Spleen (tissue), 11 donors: ENCODE results near the gene MACROD2. TPM values are rescaled to one million over a fixed set of nuclear protein-coding genes. Genes with fewer than 3 reads are reported as not detected.

ENCODE experiments used
- DNase-seq: peaks from one replicate; pipeline ENCODE4 v3.0.0-alpha.2; 2020
- H3K27ac ChIP-seq, 8 donors: fragments of 200-600 bp; sonication (generic) in 7 of 8; 1 replicate in 4 of 8; 2 replicates in 4 of 8; pipeline versions ENCODE4 v1.5.0 to v1.8.0; 2016 to 2021; ENCODE audit warnings: inconsistent platforms in 4 of 8, mild to moderate bottlenecking in 4 of 8, moderate library complexity in 1 of 8
- H3K27me3 ChIP-seq, 7 donors: fragments of 200-600 bp; sonication (generic) in 6 of 7; replicated peaks in 1 of 7; 1 replicate in 4 of 7; 2 replicates in 3 of 7; pipeline versions ENCODE4 v1.5.0 to v1.8.0; 2016 to 2021; ENCODE audit warnings: inconsistent platforms in 3 of 7, mild to moderate bottlenecking in 1 of 7
- H3K36me3 ChIP-seq, 6 donors: fragments of 200-600 bp; sonication (generic) in 5 of 6; 1 replicate in 4 of 6; 2 replicates in 2 of 6; pipeline versions ENCODE4 v1.5.0 to v1.8.0; 2016 to 2021; ENCODE audit warnings: inconsistent platforms in 2 of 6
- H3K4me1 ChIP-seq, 6 donors: fragments of 200-600 bp; sonication (generic) in 5 of 6; 1 replicate in 3 of 6; 2 replicates in 3 of 6; pipeline versions ENCODE4 v1.5.0 to v1.8.0; 2016 to 2021; ENCODE audit warnings: inconsistent platforms in 3 of 6
- H3K4me3 ChIP-seq, 8 donors: fragments of 200-600 bp; sonication (generic) in 7 of 8; 1 replicate in 4 of 8; 2 replicates in 4 of 8; pipeline versions ENCODE4 v1.5.0 to v1.8.0; 2016 to 2021; ENCODE audit warnings: inconsistent platforms in 4 of 8, mild to moderate bottlenecking in 4 of 8, moderate library complexity in 2 of 8
- H3K9me3 ChIP-seq, 8 donors: fragments of 200-600 bp; sonication (generic) in 7 of 8; 1 replicate in 4 of 8; 2 replicates in 4 of 8; pipeline versions ENCODE4 v1.5.0 to v1.8.0; 2016 to 2021; ENCODE audit warnings: inconsistent platforms in 4 of 8
- POLR2A ChIP-seq, 3 donors: fragments of 450-650 bp; IDR thresholded peaks; one replicate each; pipeline ENCODE4 v1.5.1; 2017; ENCODE audit warnings: antibody characterized with exemption in 3 of 3, mild to moderate bottlenecking in 1 of 3
- POLR2AphosphoS5 ChIP-seq, 3 donors: sonication (generic); formaldehyde crosslinking; IDR thresholded peaks; one replicate each; pipeline ENCODE4 v1.5.1; 2017; ENCODE audit warnings: antibody characterized with exemption in 3 of 3
- WGBS, 5 donors: extraction: QIAGEN DNeasy Blood & Tissue Kit in 3 of 5; methylation state at CpG; one replicate each; pipeline versions ENCODE4 v1.1.5 to v1.1.7; 2013 to 2018; 5-methylcytosine and 5-hydroxymethylcytosine counted together
- intact Hi-C: fragments of 100-400 bp; cut with DNase I; formaldehyde crosslinking; loops from one replicate; pipeline ENCODE4 v1.15.0; 2023; ENCODE audit warnings: low total_unique reads
- polyA plus RNA-seq, 3 donors: library from polyadenylated mRNA; stranded (reverse); fragments of 200-250 nt; gene quantifications; one replicate each; pipeline ENCODE4 v1.2.1, GENCODE V29; 2013
- total RNA-seq, 7 donors: library from RNA; depleted of rRNA in 3 of 7; stranded (reverse); fragments of >200 nt in 3 of 7; fragmentation: NEBNext Ultra II Directional in 4 of 7; extraction: Animal tissue kit (Norgen Biotek cat#: 25700) in 4 of 7; gene quantifications; one replicate each; pipeline versions ENCODE4 v1.1.0 to v1.2.1, GENCODE V29; 2016 to 2021
- TF ChIP-seq, protein P1 (sequence below), 11 experiments: fragments of 200-600 bp in 7 of 11; fragments of 450-650 bp in 4 of 11; sonication (generic) in 4 of 11; IDR thresholded peaks in 8 of 11; conservative IDR thresholded peaks in 3 of 11; 1 replicate in 7 of 11; 2 replicates in 4 of 11; pipeline versions ENCODE4 v1.4.0 to v1.8.0; 2016 to 2021; ENCODE audit warnings: antibody characterized with exemption in 11 of 11, inconsistent platforms in 4 of 11, mild to moderate bottlenecking in 1 of 11
- donor health status: healthy with polysubstance abuse.
- donor health status: DM: no; HTN: no; CAD: no; lungs with moderate emphysema.
- donor health status: DM: no; HTN: no; CAD: no.
- donor health status: Bipolar disorder and iron deficiency.
- donor health status: healthy.
- donor health status: DM: no; HTN: no; CAD: no.
- donor health status: DM: yes; HTN: yes; CAD: no.

MACROD2 gene
- total and polyA plus RNA-seq, 10 donors: 1.5 to 4.7 (median 3.4) TPM

GRCh38 chr20:16001286-16001685, 2006.0 kb downstream of the MACROD2 start:
- Histone ChIP-seq H3K4me1 (no peaks in the 10 kb centered on the region), H3K9me3 (peaks cover 4 to 41% (median 32%) of the 10 kb centered on the region in 8 donors), H3K36me3 (no peaks in the 10 kb centered on the region), H3K4me3 (no peak overlapping the region), H3K27me3 (no peaks in the 10 kb centered on the region), H3K27ac (no peak overlapping the region)
- no peak for DNase-seq
- intact Hi-C loops: no loop called here
- TF ChIP-seq POLR2A (IDR thresholded peaks at IDR 0.05): no peak
- TF ChIP-seq, protein P1, sequence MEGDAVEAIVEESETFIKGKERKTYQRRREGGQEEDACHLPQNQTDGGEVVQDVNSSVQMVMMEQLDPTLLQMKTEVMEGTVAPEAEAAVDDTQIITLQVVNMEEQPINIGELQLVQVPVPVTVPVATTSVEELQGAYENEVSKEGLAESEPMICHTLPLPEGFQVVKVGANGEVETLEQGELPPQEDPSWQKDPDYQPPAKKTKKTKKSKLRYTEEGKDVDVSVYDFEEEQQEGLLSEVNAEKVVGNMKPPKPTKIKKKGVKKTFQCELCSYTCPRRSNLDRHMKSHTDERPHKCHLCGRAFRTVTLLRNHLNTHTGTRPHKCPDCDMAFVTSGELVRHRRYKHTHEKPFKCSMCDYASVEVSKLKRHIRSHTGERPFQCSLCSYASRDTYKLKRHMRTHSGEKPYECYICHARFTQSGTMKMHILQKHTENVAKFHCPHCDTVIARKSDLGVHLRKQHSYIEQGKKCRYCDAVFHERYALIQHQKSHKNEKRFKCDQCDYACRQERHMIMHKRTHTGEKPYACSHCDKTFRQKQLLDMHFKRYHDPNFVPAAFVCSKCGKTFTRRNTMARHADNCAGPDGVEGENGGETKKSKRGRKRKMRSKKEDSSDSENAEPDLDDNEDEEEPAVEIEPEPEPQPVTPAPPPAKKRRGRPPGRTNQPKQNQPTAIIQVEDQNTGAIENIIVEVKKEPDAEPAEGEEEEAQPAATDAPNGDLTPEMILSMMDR (IDR thresholded peaks at IDR 0.05 in 8 of 11, conservative IDR thresholded peaks at IDR 0.05 in 3 of 11): no peak
- TF ChIP-seq POLR2AphosphoS5 (IDR thresholded peaks at IDR 0.05): no peak
- 80 to 91% (median 83%) methylated on average over 2 of the region's 2 CpGs for WGBS, 5 donors

DNA sequence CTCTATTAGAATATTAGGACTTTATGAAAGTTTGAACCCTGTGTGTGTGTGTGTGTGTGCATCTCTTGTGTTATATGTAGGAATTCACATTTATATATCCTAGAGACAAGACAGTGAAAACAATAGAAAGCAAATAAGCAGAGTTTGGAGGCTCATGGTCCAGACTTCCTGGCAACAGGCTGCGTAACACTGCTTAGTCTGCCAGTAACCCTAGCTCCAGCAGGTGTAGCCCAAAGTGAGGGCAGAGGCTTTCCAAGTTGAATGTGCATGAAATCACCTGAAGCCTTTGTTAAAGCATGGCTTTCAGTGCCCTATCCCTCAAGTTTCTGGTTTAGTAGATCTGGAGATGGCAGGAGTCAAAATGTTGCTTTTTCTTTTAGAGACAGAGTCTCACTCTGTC, 2008.0 kb downstream of the MACROD2 start:
- DNase-seq: no peak
- no peaks in the 10 kb centered on the region for H3K4me1 ChIP-seq
- no peaks in the 10 kb centered on the region for H3K36me3 ChIP-seq
- no peak overlapping the region for H3K27ac ChIP-seq
- intact Hi-C loops: no loop called here
- H3K9me3 ChIP-seq: peaks cover 0 to 21% (median 12%) of the 10 kb centered on the region in 8 donors
- WGBS, 5 donors: 88 to 100% (median 92%) methylated on average over 1 of the region's 1 CpG
- TF ChIP-seq POLR2AphosphoS5 (IDR thresholded peaks at IDR 0.05) (no peak), POLR2A (IDR thresholded peaks at IDR 0.05) (no peak)
- TF ChIP-seq, protein P1 (IDR thresholded peaks at IDR 0.05 in 8 of 11, conservative IDR thresholded peaks at IDR 0.05 in 3 of 11): no peak
- H3K27me3 ChIP-seq: no peaks in the 10 kb centered on the region
- no peak overlapping the region for H3K4me3 ChIP-seq

DNA sequence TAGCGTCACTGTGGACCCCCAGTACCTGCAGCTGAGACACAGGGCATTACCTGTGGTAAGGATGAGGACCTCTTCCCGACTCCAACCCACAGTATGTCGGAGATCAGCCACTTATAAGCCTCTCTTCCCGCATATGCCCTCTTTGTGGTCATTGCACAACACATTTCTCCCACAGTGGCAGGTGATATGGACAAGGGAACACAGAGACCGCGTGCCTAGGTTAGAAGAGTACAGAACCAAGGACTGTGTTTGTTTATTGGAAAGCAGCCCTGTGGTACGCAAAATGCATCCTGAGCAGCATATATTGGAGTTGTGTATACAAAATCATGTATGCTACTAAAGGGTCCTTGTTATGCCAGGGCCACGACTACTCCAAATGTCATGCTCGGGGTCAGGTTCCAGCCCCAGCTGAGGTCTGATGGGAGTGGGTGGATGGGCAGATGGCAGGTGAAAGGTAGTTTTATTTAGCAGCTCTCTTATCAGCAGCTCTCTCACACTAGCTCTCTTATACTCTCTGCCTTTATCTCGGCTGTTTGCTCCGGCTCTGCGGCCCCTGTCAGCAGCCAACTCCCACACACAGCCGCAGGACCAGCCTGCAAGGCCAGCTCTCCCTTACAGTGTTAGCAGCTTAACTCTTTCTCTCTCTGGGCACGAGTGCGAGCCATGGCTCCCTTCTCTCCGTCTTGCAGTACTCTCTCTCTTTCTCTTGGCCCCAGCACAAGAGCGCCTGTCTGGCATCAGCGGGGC, 2009.0 kb downstream of the MACROD2 start:
- H3K36me3 ChIP-seq: no peaks in the 10 kb centered on the region
- TF ChIP-seq POLR2AphosphoS5 (IDR thresholded peaks at IDR 0.05) (no peak), POLR2A (IDR thresholded peaks at IDR 0.05) (no peak)
- TF ChIP-seq, protein P1 (IDR thresholded peaks at IDR 0.05 in 8 of 11, conservative IDR thresholded peaks at IDR 0.05 in 3 of 11): no peak
- H3K4me3 ChIP-seq: no peak overlapping the region
- no peak for DNase-seq
- no peaks in the 10 kb centered on the region for H3K27me3 ChIP-seq
- WGBS, 5 donors: 85 to 92% (median 88%) methylated on average over 18 of the region's 18 CpGs
- H3K4me1 ChIP-seq: no peaks in the 10 kb centered on the region
- peaks cover 0 to 11% (median 3%) of the 10 kb centered on the region in 8 donors for H3K9me3 ChIP-seq
- intact Hi-C loops: no loop called here
- H3K27ac ChIP-seq: no peak overlapping the region

GRCh38 chr20:16005021-16005914, 2010.0 kb downstream of the MACROD2 start:
- H3K27me3 ChIP-seq: no peaks in the 10 kb centered on the region
- 66 to 77% (median 71%) methylated on average over 9 of the region's 9 CpGs for WGBS, 5 donors
- H3K27ac ChIP-seq: no peak overlapping the region
- H3K4me3 ChIP-seq: no peak overlapping the region
- no peaks in the 10 kb centered on the region for H3K4me1 ChIP-seq
- no peak for DNase-seq
- peaks cover 0 to 4% (median 0%) of the 10 kb centered on the region in 8 donors for H3K9me3 ChIP-seq
- TF ChIP-seq POLR2AphosphoS5 (IDR thresholded peaks at IDR 0.05) (no peak), POLR2A (IDR thresholded peaks at IDR 0.05) (no peak)
- TF ChIP-seq, protein P1 (IDR thresholded peaks at IDR 0.05 in 8 of 11, conservative IDR thresholded peaks at IDR 0.05 in 3 of 11): no peak
- intact Hi-C loops: no loop called here
- H3K36me3 ChIP-seq: no peaks in the 10 kb centered on the region
